ENCODE measurements around the gene PEAK1. TPM values are rescaled to one million over a fixed set of nuclear protein-coding genes. Genes with fewer than 3 reads are reported as not detected.
A peak's percentile ranks its signal among the peaks of the same experiment; 100 is the strongest.

PEAK1 gene
- 10 to 100 TPM; 84.2 to 86.9 TPM for total RNA-seq
- polyA plus RNA-seq (ENCODE audit: insufficient read length in 6 of 6) = 10 to 100 TPM; 58.3 to 67.2 (median 62.3) TPM
- long read RNA-seq, donor 1, full-length matches to known transcripts = 2 of 38 reads
- long read RNA-seq, donor 1, partial matches to known transcripts = 25 of 38 reads
- long read RNA-seq, donor 1, other reads (novel, unspliced or antisense) = 11 of 38 reads
- long read RNA-seq, donor 2, partial matches to known transcripts = 71 of 71 reads
- long read RNA-seq, donor 2, other reads (novel, unspliced or antisense) = 0 of 71 reads
- long read RNA-seq, donor 3, partial matches to known transcripts = 6 of 6 reads
- long read RNA-seq, donor 3, other reads (novel, unspliced or antisense) = 0 of 6 reads
- long read RNA-seq, donor 4, partial matches to known transcripts = 1 of 5 reads
- long read RNA-seq, donor 4, other reads (novel, unspliced or antisense) = 4 of 5 reads
- long read RNA-seq, donor 5, full-length matches to known transcripts = 1 of 32 reads
- long read RNA-seq, donor 5, partial matches to known transcripts = 31 of 32 reads
- long read RNA-seq, donor 5, other reads (novel, unspliced or antisense) = 0 of 32 reads
- long read RNA-seq, donor 6 = 0 reads
- long read RNA-seq, donor 7, full-length matches to known transcripts = 1 of 19 reads
- long read RNA-seq, donor 7, partial matches to known transcripts = 18 of 19 reads
- long read RNA-seq, donor 7, other reads (novel, unspliced or antisense) = 0 of 19 reads
- long read RNA-seq, donor 8, full-length matches to known transcripts = 2 of 39 reads
- long read RNA-seq, donor 8, partial matches to known transcripts = 37 of 39 reads
- long read RNA-seq, donor 8, other reads (novel, unspliced or antisense) = 0 of 39 reads
- long read RNA-seq, donor 9 = 0 reads
- long read RNA-seq, donor 10, partial matches to known transcripts = 1 of 2 reads
- long read RNA-seq, donor 10, other reads (novel, unspliced or antisense) = 1 of 2 reads
- long read RNA-seq, donor 11 = 0 reads
- long read RNA-seq, donor 12, full-length matches to known transcripts = 1 of 28 reads
- long read RNA-seq, donor 12, partial matches to known transcripts = 27 of 28 reads
- long read RNA-seq, donor 12, other reads (novel, unspliced or antisense) = 0 of 28 reads

DNA sequence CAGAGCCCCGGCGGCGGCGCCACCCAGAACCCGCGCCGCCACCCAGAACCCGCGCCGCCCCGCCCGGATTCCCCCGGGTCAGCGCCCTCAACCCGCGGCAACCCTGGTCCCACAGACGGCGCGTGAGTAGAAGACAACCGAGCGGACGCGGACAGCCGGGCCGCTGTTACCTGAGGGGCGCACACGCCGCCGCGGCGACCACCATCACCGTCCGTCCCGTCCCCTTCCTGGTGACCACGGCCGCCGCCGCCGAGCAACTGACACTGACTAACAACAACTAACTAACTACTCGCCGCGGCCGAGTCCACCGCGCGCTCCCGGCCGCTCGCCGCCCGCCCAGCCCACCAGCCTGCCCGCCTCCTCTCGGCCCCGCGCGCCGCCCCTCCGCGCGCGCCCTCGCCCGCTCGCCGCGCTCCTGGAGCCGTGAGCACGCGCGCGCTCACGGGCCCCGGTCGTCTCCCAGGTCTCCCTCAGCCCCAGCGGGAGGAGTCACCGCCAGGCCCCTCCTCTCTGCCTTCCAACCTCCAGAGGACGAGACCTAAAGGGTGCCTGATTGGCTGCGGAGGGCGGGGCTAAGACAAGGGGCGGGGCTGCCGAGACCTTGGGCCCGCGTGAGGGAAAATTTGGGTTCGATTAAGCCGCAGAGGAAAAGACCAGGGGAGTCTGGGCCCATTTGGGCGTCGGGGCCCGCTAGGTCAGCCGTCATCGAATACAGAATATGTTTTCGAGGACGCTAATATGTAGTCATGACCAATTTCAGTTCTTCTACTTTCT lies at the start of gene PEAK1:
Gene PEAK1, minus strand, starts transcription at position 269 of the 774 bp plus-strand sequence. CDS start 238,178 bp downstream, outside the sequence.
- H3K27me3 ChIP-seq = no peaks in the 10 kb centered on the region
- no peaks in the 10 kb centered on the region for H3K36me3 ChIP-seq
- intact Hi-C loops (cut with DNase I) = no loop called here
- peak within 1 kb of the TSS; percentile 91 to 96 for H3K27ac ChIP-seq
- H3K4me1 ChIP-seq = peaks cover 21 to 76% of the 10 kb centered on the region in 2 donors
- H3K9me3 ChIP-seq = no peaks in the 10 kb centered on the region
- TF ChIP-seq, protein P1, sequence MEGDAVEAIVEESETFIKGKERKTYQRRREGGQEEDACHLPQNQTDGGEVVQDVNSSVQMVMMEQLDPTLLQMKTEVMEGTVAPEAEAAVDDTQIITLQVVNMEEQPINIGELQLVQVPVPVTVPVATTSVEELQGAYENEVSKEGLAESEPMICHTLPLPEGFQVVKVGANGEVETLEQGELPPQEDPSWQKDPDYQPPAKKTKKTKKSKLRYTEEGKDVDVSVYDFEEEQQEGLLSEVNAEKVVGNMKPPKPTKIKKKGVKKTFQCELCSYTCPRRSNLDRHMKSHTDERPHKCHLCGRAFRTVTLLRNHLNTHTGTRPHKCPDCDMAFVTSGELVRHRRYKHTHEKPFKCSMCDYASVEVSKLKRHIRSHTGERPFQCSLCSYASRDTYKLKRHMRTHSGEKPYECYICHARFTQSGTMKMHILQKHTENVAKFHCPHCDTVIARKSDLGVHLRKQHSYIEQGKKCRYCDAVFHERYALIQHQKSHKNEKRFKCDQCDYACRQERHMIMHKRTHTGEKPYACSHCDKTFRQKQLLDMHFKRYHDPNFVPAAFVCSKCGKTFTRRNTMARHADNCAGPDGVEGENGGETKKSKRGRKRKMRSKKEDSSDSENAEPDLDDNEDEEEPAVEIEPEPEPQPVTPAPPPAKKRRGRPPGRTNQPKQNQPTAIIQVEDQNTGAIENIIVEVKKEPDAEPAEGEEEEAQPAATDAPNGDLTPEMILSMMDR (IDR thresholded peaks at IDR 0.05) = no peak
- peak within 1 kb of the TSS; percentile 68 to 88 for H3K4me3 ChIP-seq
- peak; percentile 100 for DNase-seq
- peak; percentile 98 for ATAC-seq

DNA sequence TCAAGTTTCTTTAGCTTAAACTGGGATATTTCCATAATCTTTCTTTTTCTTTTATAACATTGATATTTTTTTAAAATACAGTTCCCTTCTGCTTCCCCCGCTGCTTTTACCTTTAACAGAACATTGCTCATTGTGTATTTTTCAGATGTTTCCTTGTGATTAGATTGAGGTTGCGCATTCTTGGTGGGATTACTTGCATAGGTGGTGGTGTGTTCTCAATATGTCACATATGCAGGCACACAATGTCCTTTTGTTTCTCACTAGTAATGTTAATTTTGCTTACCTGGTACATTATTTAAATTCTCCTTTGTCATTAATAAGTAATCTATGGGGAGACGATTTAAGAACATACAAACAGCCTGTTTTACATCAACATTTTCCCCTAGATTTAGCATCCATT lies 49.0 kb upstream of the PEAK1 start:
- Histone ChIP-seq H3K4me1 (no peaks in the 10 kb centered on the region), H3K27me3 (no peaks in the 10 kb centered on the region), H3K4me3 (no peak overlapping the region), H3K27ac (no peak overlapping the region), H3K9me3 (no peaks in the 10 kb centered on the region), H3K36me3 (peaks cover 0 to 74% of the 10 kb centered on the region in 2 donors)
- intact Hi-C loops (cut with DNase I) = no loop called here
- DNase-seq (no peak), ATAC-seq (no peak)
- TF ChIP-seq, protein P1 (IDR thresholded peaks at IDR 0.05) = no peak

- Histone ChIP-seq H3K27ac (no peak overlapping the region), H3K4me3 (no peak overlapping the region), H3K9me3 (no peaks in the 10 kb centered on the region), H3K36me3 (peaks cover 0 to 62% of the 10 kb centered on the region in 2 donors), H3K4me1 (no peaks in the 10 kb centered on the region), H3K27me3 (no peaks in the 10 kb centered on the region)
- no peak for DNase-seq
- intact Hi-C loops (cut with DNase I) = no loop called here
- TF ChIP-seq, protein P1 (IDR thresholded peaks at IDR 0.05) = no peak
- ATAC-seq = no peak
Measured at GRCh38 chr15:77466521-77466920, 46.6 kb upstream of the PEAK1 start.

- Histone ChIP-seq H3K36me3 (peaks cover 0 to 59% of the 10 kb centered on the region in 2 donors), H3K27ac (no peak overlapping the region), H3K4me1 (no peaks in the 10 kb centered on the region), H3K27me3 (no peaks in the 10 kb centered on the region), H3K9me3 (no peaks in the 10 kb centered on the region), H3K4me3 (no peak overlapping the region)
- peak; percentile 92 for ATAC-seq
- no peak for DNase-seq
- TF ChIP-seq, protein P1 (IDR thresholded peaks at IDR 0.05) = no peak
- intact Hi-C loops (cut with DNase I) = no loop called here
Measured at GRCh38 chr15:77464129-77464865, 44.4 kb upstream of the PEAK1 start.
